Transverse colon (tissue), 4 donors: Measurements from ENCODE around the gene CDKAL1.

Experiments used
- CTCF ChIP-seq, 5 experiments: fragments of 200-600 bp in 3 of 5; fragments of 450-650 bp in 2 of 5; sonication (generic) in 3 of 5; IDR thresholded peaks; 1 replicate in 2 of 5; 2 replicates in 3 of 5; pipeline ENCODE4 v1.5.1; 2016 to 2017; ENCODE audit warnings: antibody characterized with exemption in 5 of 5, inconsistent platforms in 3 of 5, mild to moderate bottlenecking in 2 of 5, moderate library complexity in 1 of 5
- POLR2A ChIP-seq: fragments of 450-650 bp; IDR thresholded peaks from one replicate; pipeline ENCODE4 v1.6.1; 2016; ENCODE audit warnings: antibody characterized with exemption, mild to moderate bottlenecking, moderate library complexity
- POLR2AphosphoS5 ChIP-seq, 3 donors: sonication (generic); formaldehyde crosslinking; IDR thresholded peaks; one replicate each; pipeline ENCODE4 v1.6.1; 2016; ENCODE audit warnings: antibody characterized with exemption in 3 of 3

- TF ChIP-seq CTCF (IDR thresholded peaks at IDR 0.05): no peak
- TF ChIP-seq POLR2A: no peak
- TF ChIP-seq POLR2AphosphoS5 (IDR thresholded peaks at IDR 0.05): no peak
Measured at GRCh38 chr6:20599302-20600051, 65.2 kb downstream of the CDKAL1 start.
